Liver (tissue), 9 donors: ENCODE data around the gene PPP6R3. TPM values are rescaled to one million over a fixed set of nuclear protein-coding genes. Genes with fewer than 3 reads are reported as not detected.

ENCODE experiments used
- DNase-seq: peaks from one replicate; pipeline ENCODE4 v3.0.0-alpha.2; 2017; ENCODE audit warnings: low spot score
- H3K27ac ChIP-seq, 2 donors: one replicate each; pipeline ENCODE4 v1.7.0; 2013; ENCODE audit warnings: inconsistent platforms in 2 of 2, low read length in 2 of 2, control low read depth in 1 of 2, low read depth in 1 of 2, mild to moderate bottlenecking in 1 of 2
- H3K27me3 ChIP-seq, 4 donors: one replicate each; pipeline versions ENCODE4 v1.6.1 to v1.7.0; 2013; ENCODE audit warnings: low read length in 3 of 4, inconsistent platforms in 1 of 4, mild to moderate bottlenecking in 1 of 4, moderate library complexity in 1 of 4; ENCODE audit not compliant: control insufficient read depth in 4 of 4, insufficient read depth in 4 of 4
- H3K36me3 ChIP-seq, 4 donors: one replicate each; pipeline versions ENCODE4 v1.6.1 to v1.7.0; 2013; ENCODE audit warnings: low read length in 3 of 4, mild to moderate bottlenecking in 3 of 4, low read depth in 1 of 4, moderate library complexity in 1 of 4; ENCODE audit not compliant: control insufficient read depth in 4 of 4, insufficient read depth in 3 of 4
- H3K4me1 ChIP-seq, 4 donors: one replicate each; pipeline versions ENCODE4 v1.6.1 to v1.7.0; 2013; ENCODE audit warnings: low read length in 3 of 4, mild to moderate bottlenecking in 3 of 4, moderate library complexity in 1 of 4; ENCODE audit not compliant: control insufficient read depth in 4 of 4, insufficient read depth in 4 of 4
- H3K4me3 ChIP-seq, 3 donors: one replicate each; pipeline versions ENCODE4 v1.6.1 to v1.7.0; 2013; ENCODE audit warnings: low read length in 3 of 3, control low read depth in 1 of 3, low read depth in 1 of 3, mild to moderate bottlenecking in 1 of 3
- H3K9ac ChIP-seq, 2 donors: one replicate each; pipeline ENCODE4 v1.7.0; 2013; ENCODE audit warnings: low read length in 2 of 2, mild to moderate bottlenecking in 2 of 2, moderate library complexity in 2 of 2, control low read depth in 1 of 2, low read depth in 1 of 2
- H3K9me3 ChIP-seq, 4 donors: one replicate each; pipeline versions ENCODE4 v1.6.1 to v1.7.0; 2013; ENCODE audit warnings: low read length in 3 of 4; ENCODE audit not compliant: control insufficient read depth in 4 of 4
- ATF3 ChIP-seq: IDR thresholded peaks from 2 replicates; pipeline ENCODE4 v1.6.1; 2016; ENCODE audit warnings: antibody characterized with exemption
- CTCF ChIP-seq: fragments of 150-350 bp; IDR thresholded peaks from 2 replicates; pipeline ENCODE4 v1.5.1; 2017; ENCODE audit warnings: improper control_type of control experiment, low read depth, low read length; ENCODE audit not compliant: missing input control
- EGR1 ChIP-seq, 2 donors: IDR thresholded peaks; 2 replicates each; pipeline ENCODE4 v1.6.1; 2016 to 2018; ENCODE audit warnings: antibody characterized with exemption in 2 of 2, low read depth in 2 of 2
- FOXA1 ChIP-seq: IDR thresholded peaks from 2 replicates; pipeline ENCODE4 v1.6.1; 2016; ENCODE audit warnings: antibody characterized with exemption
- FOXA2 ChIP-seq: IDR thresholded peaks from 2 replicates; pipeline ENCODE4 v1.6.1; 2016; ENCODE audit warnings: antibody characterized with exemption
- GABPA ChIP-seq, 2 donors: IDR thresholded peaks in 1 of 2; conservative IDR thresholded peaks in 1 of 2; 2 replicates each; pipeline ENCODE4 v1.6.1; 2016; ENCODE audit warnings: antibody characterized with exemption in 2 of 2, mild to moderate bottlenecking in 1 of 2, moderate library complexity in 1 of 2
- HNF4A ChIP-seq, 2 donors: conservative IDR thresholded peaks; 2 replicates each; pipeline ENCODE4 v1.6.1; 2016; ENCODE audit warnings: antibody characterized with exemption in 2 of 2, mild to moderate bottlenecking in 2 of 2
- HNF4G ChIP-seq: IDR thresholded peaks from 2 replicates; pipeline ENCODE4 v1.6.1; 2016; ENCODE audit warnings: antibody characterized with exemption
- JUND ChIP-seq, 2 donors: IDR thresholded peaks; 2 replicates each; pipeline ENCODE4 v1.6.1; 2016; ENCODE audit warnings: antibody characterized with exemption in 2 of 2
- MAX ChIP-seq: IDR thresholded peaks from 2 replicates; pipeline ENCODE4 v1.6.1; 2016; ENCODE audit warnings: antibody characterized with exemption
- NR2F2 ChIP-seq: IDR thresholded peaks from 2 replicates; pipeline ENCODE4 v1.6.1; 2016; ENCODE audit warnings: antibody characterized with exemption
- RAD21 ChIP-seq, 2 donors: IDR thresholded peaks; 2 replicates each; pipeline ENCODE4 v1.6.1; 2016; ENCODE audit warnings: antibody characterized with exemption in 2 of 2, mild to moderate bottlenecking in 2 of 2
- RXRA ChIP-seq, 2 donors: IDR thresholded peaks; 2 replicates each; pipeline ENCODE4 v1.6.1; 2017 to 2018; ENCODE audit warnings: antibody characterized with exemption in 2 of 2, mild to moderate bottlenecking in 1 of 2
- SP1 ChIP-seq: IDR thresholded peaks from 2 replicates; pipeline ENCODE4 v1.6.1; 2018; ENCODE audit warnings: antibody characterized with exemption, mild to moderate bottlenecking
- TAF1 ChIP-seq: conservative IDR thresholded peaks from 2 replicates; pipeline ENCODE4 v1.6.1; 2016; ENCODE audit warnings: antibody characterized with exemption, mild to moderate bottlenecking
- YY1 ChIP-seq: IDR thresholded peaks from 2 replicates; pipeline ENCODE4 v1.6.1; 2016; ENCODE audit warnings: antibody characterized with exemption, mild to moderate bottlenecking
- ZBTB33 ChIP-seq: IDR thresholded peaks from 2 replicates; pipeline ENCODE4 v1.6.1; 2016; ENCODE audit warnings: antibody characterized with exemption
- WGBS: extraction: QIAGEN DNeasy Blood & Tissue Kit; methylation state at CpG from one replicate; pipeline ENCODE4 v1.1.7; 2013; 5-methylcytosine and 5-hydroxymethylcytosine counted together
- polyA plus RNA-seq, 2 donors: library from polyadenylated mRNA; stranded (reverse) in 1 of 2; unstranded in 1 of 2; fragments of 200-250 nt in 1 of 2; fragments of >200 nt in 1 of 2; fragmentation: Nextera tagmentation in 1 of 2; extraction: Ambion mirVana in 1 of 2; gene quantifications; one replicate each; pipeline versions ENCODE4 v1.2.1 to v1.2.3, GENCODE V29; 2013 to 2015
- total RNA-seq, 2 donors: library from RNA; depleted of rRNA; stranded (reverse); fragments of >200 nt; gene quantifications; one replicate each; pipeline ENCODE4 v1.2.3, GENCODE V29; 2014
- TF ChIP-seq, protein P1 (sequence below): IDR thresholded peaks from 2 replicates; pipeline ENCODE4 v1.6.1; 2016; ENCODE audit warnings: antibody characterized with exemption, mild to moderate bottlenecking
- donor health status: healthy.
- donor health status: healthy.
- donor health status: healthy.
- donor health status: healthy.
- donor health status: healthy.

Gene PPP6R3
- total and polyA plus RNA-seq, 4 donors, result 12.3 to 101 (median 58.1) TPM

GRCh38 chr11:68430384-68430783 lies 30.2 kb upstream of the PPP6R3 start:
- H3K27me3 ChIP-seq, result no peaks in the 10 kb centered on the region
- TF ChIP-seq YY1 (no peak), GABPA (IDR thresholded peaks at IDR 0.05 in 1 of 2, conservative IDR thresholded peaks at IDR 0.05 in 1 of 2) (no peak), HNF4A (conservative IDR thresholded peaks at IDR 0.05) (no peak), ATF3 (no peak)
- H3K27ac ChIP-seq, result no peak overlapping the region
- H3K9me3 ChIP-seq, result peaks cover 0 to 5% (median 3%) of the 10 kb centered on the region in 4 donors
- no peak for DNase-seq
- no peak overlapping the region for H3K4me3 ChIP-seq
- no peak overlapping the region for H3K9ac ChIP-seq
- peaks cover 20 to 84% (median 49%) of the 10 kb centered on the region in 4 donors for H3K36me3 ChIP-seq
- WGBS, result 94% methylated on average over 5 of the region's 5 CpGs
- no peaks in the 10 kb centered on the region for H3K4me1 ChIP-seq

DNA sequence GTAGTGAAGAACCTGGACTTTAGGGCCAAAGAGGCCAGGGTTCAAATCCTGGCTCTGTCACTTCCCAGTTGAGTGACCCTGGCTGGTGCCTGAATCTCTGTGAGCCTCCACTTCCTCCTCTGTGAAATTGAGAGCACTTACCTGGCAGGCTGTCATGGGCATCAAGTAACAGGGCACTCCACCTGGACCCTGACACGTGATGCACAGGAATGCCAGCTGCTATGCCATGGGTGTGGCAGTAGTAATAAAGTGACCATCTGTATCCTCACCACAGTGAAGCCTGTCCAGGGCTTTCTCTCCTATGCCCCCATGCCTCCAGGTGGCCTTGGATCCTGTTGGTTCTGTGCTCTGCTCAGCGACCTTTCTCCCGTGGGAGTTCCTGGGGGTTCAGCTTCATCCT lies 29.8 kb upstream of the PPP6R3 start:
- no peak for DNase-seq
- Histone ChIP-seq H3K27ac (no peak overlapping the region), H3K27me3 (no peaks in the 10 kb centered on the region), H3K4me1 (no peaks in the 10 kb centered on the region), H3K9me3 (peaks cover 0 to 5% (median 3%) of the 10 kb centered on the region in 4 donors), H3K9ac (no peak overlapping the region), H3K36me3 (peaks cover 20 to 83% (median 47%) of the 10 kb centered on the region in 4 donors), H3K4me3 (no peak overlapping the region)
- WGBS, result 85% methylated on average over 3 of the region's 3 CpGs
- TF ChIP-seq YY1 (no peak), RXRA (IDR thresholded peaks at IDR 0.05) (no peak), HNF4G (no peak), TAF1 (no peak), JUND (IDR thresholded peaks at IDR 0.05) (no peak), GABPA (IDR thresholded peaks at IDR 0.05 in 1 of 2, conservative IDR thresholded peaks at IDR 0.05 in 1 of 2) (no peak), CTCF (no peak), RAD21 (IDR thresholded peaks at IDR 0.05) (no peak), FOXA2 (no peak), ATF3 (no peak), ZBTB33 (no peak), SP1 (no peak), MAX (no peak), HNF4A (conservative IDR thresholded peaks at IDR 0.05) (no peak), NR2F2 (no peak), FOXA1 (no peak), EGR1 (IDR thresholded peaks at IDR 0.05; ENCODE audit: low read depth in 2 of 2) (no peak)
- TF ChIP-seq, protein P1, sequence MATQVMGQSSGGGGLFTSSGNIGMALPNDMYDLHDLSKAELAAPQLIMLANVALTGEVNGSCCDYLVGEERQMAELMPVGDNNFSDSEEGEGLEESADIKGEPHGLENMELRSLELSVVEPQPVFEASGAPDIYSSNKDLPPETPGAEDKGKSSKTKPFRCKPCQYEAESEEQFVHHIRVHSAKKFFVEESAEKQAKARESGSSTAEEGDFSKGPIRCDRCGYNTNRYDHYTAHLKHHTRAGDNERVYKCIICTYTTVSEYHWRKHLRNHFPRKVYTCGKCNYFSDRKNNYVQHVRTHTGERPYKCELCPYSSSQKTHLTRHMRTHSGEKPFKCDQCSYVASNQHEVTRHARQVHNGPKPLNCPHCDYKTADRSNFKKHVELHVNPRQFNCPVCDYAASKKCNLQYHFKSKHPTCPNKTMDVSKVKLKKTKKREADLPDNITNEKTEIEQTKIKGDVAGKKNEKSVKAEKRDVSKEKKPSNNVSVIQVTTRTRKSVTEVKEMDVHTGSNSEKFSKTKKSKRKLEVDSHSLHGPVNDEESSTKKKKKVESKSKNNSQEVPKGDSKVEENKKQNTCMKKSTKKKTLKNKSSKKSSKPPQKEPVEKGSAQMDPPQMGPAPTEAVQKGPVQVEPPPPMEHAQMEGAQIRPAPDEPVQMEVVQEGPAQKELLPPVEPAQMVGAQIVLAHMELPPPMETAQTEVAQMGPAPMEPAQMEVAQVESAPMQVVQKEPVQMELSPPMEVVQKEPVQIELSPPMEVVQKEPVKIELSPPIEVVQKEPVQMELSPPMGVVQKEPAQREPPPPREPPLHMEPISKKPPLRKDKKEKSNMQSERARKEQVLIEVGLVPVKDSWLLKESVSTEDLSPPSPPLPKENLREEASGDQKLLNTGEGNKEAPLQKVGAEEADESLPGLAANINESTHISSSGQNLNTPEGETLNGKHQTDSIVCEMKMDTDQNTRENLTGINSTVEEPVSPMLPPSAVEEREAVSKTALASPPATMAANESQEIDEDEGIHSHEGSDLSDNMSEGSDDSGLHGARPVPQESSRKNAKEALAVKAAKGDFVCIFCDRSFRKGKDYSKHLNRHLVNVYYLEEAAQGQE, result no peak
